Measurements from ENCODE around the gene QSOX2.

- TF ChIP-seq, protein P1, sequence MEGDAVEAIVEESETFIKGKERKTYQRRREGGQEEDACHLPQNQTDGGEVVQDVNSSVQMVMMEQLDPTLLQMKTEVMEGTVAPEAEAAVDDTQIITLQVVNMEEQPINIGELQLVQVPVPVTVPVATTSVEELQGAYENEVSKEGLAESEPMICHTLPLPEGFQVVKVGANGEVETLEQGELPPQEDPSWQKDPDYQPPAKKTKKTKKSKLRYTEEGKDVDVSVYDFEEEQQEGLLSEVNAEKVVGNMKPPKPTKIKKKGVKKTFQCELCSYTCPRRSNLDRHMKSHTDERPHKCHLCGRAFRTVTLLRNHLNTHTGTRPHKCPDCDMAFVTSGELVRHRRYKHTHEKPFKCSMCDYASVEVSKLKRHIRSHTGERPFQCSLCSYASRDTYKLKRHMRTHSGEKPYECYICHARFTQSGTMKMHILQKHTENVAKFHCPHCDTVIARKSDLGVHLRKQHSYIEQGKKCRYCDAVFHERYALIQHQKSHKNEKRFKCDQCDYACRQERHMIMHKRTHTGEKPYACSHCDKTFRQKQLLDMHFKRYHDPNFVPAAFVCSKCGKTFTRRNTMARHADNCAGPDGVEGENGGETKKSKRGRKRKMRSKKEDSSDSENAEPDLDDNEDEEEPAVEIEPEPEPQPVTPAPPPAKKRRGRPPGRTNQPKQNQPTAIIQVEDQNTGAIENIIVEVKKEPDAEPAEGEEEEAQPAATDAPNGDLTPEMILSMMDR (IDR thresholded peaks at IDR 0.05): no peak
- no peak for TF ChIP-seq POLR2A (IDR thresholded peaks at IDR 0.05)
Observed at GRCh38 chr9:136286987-136287379, 41.4 kb upstream of the QSOX2 start.
